H1 (cell line): ENCODE measurements around the gene LMBR1.
"Not testable (repeated sequence)": the region's sequence is repeated elsewhere in the genome, so short reads cannot be mapped to it uniquely, and the experiment has no call there.

Source experiments
- CREB1 ChIP-seq: IDR thresholded peaks from 2 replicates; pipeline ENCODE4 v1.6.1; 2012; ENCODE audit warnings: inconsistent platforms
- CTCF ChIP-seq, 3 experiments: IDR thresholded peaks; 1 replicate in 2 of 3; 2 replicates in 1 of 3; pipeline versions ENCODE4 v1.5.1 to v1.6.1; 2011; ENCODE audit warnings: low read length in 3 of 3, mild to moderate bottlenecking in 3 of 3, inconsistent platforms in 2 of 3, low read depth in 1 of 3, moderate library complexity in 1 of 3; ENCODE audit not compliant: insufficient read depth in 1 of 3; ENCODE audit errors: control extremely low read depth in 1 of 3
- EP300 ChIP-seq, 2 experiments: IDR thresholded peaks; 1 replicate in 1 of 2; 2 replicates in 1 of 2; pipeline ENCODE4 v1.6.1; 2011 to 2012; ENCODE audit warnings: low read depth in 2 of 2, low read length in 2 of 2, mild to moderate bottlenecking in 2 of 2, borderline replicate concordance in 1 of 2, inconsistent platforms in 1 of 2, moderate library complexity in 1 of 2
- EZH2 ChIP-seq: fragments of 200-600 bp; sonication (generic); IDR thresholded peaks from 2 replicates; pipeline ENCODE4 v1.7.1; 2012; ENCODE audit warnings: low read depth, mild to moderate bottlenecking, moderate library complexity, low read length, inconsistent platforms; ENCODE audit not compliant: severe bottlenecking
- JUN ChIP-seq: IDR thresholded peaks from 2 replicates; pipeline ENCODE4 v1.6.1; 2011; ENCODE audit warnings: low read depth, mild to moderate bottlenecking, improper control_type of control experiment, low read length
- TBP ChIP-seq: IDR thresholded peaks from 2 replicates; pipeline ENCODE4 v1.6.1; 2011; ENCODE audit warnings: low read depth, low read length, improper control_type of control experiment
- TEAD4 ChIP-seq: IDR thresholded peaks from 2 replicates; pipeline ENCODE4 v1.6.1; 2012; ENCODE audit warnings: low read depth, low read length, inconsistent platforms, mixed read lengths

- not testable (repeated sequence) for TF ChIP-seq CTCF (IDR thresholded peaks at IDR 0.05; ENCODE audit: control extremely low read depth in 1 of 3, insufficient read depth in 1 of 3, low read depth in 1 of 3, low read length in 3 of 3); TBP; CREB1; JUN; EP300 (IDR thresholded peaks at IDR 0.05; ENCODE audit: borderline replicate concordance in 1 of 2, low read depth in 2 of 2, low read length in 2 of 2); EZH2; TEAD4
These were observed 16.7 kb upstream of the LMBR1 start for GRCh38 chr7:156909574-156910252.
